CD4-positive, alpha-beta T cell treated with Interleukin-6 for 4 hours (primary cell): ENCODE results near the gene ALPL.
"Not testable (repeated sequence)": the region's sequence is repeated elsewhere in the genome, so short reads cannot be mapped to it uniquely, and the experiment has no call there.

Source experiments
- DNase-seq: peaks from one replicate; pipeline ENCODE4 v3.0.0-alpha.2; 2020; ENCODE audit warnings: mixed read lengths

The ALPL gene

GRCh38 chr1:21509351-21510112 is at the start of gene ALPL:
ALPL (plus strand) TSS chr1:21509423; CDS start chr1:21554082, 44,659 bp downstream.
- no peak for DNase-seq

- DNase-seq = not testable (repeated sequence)
Measured at GRCh38 chr1:21465127-21465526, 44.1 kb upstream of the ALPL start.

- DNase-seq = not testable (repeated sequence)
Measured at GRCh38 chr1:21467946-21468345, 41.3 kb upstream of the ALPL start.

- peak; percentile 32 for DNase-seq
Measured at GRCh38 chr1:21468599-21468998, 40.6 kb upstream of the ALPL start.

- DNase-seq = no peak
Measured at GRCh38 chr1:21469581-21469980, 39.6 kb upstream of the ALPL start.

GRCh38 chr1:21472861-21473260 is 36.4 kb upstream of the ALPL start:
- DNase-seq = no peak

GRCh38 chr1:21478356-21478755 is 30.9 kb upstream of the ALPL start:
- DNase-seq = no peak

- DNase-seq = not testable (repeated sequence)
Measured at GRCh38 chr1:21483881-21484280, 25.3 kb upstream of the ALPL start.

GRCh38 chr1:21489146-21489545 is 20.1 kb upstream of the ALPL start:
- no peak for DNase-seq

GRCh38 chr1:21490774-21491487 is 18.3 kb upstream of the ALPL start:
- DNase-seq = no peak

- no peak for DNase-seq
Measured at GRCh38 chr1:21491488-21492355, 17.5 kb upstream of the ALPL start.

GRCh38 chr1:21492356-21492625 is 16.9 kb upstream of the ALPL start:
- DNase-seq = no peak

- DNase-seq = no peak
Measured at GRCh38 chr1:21494196-21494595, 15.0 kb upstream of the ALPL start.

GRCh38 chr1:21495225-21495820 is 13.9 kb upstream of the ALPL start:
- DNase-seq = no peak

GRCh38 chr1:21496063-21496462 is 13.2 kb upstream of the ALPL start:
- DNase-seq = no peak

GRCh38 chr1:21496886-21497285 is 12.3 kb upstream of the ALPL start:
- DNase-seq = no peak

GRCh38 chr1:21497466-21498061 is 11.7 kb upstream of the ALPL start:
- DNase-seq = no peak

- DNase-seq = no peak
Measured at GRCh38 chr1:21499283-21499950, 9.8 kb upstream of the ALPL start.

GRCh38 chr1:21503706-21504377 is 5.4 kb upstream of the ALPL start:
- no peak for DNase-seq

GRCh38 chr1:21506804-21507203 is 2.4 kb upstream of the ALPL start:
- DNase-seq = no peak

- DNase-seq = no peak
Measured at GRCh38 chr1:21507511-21508270, 1.5 kb upstream of the ALPL start.
